ENCODE data around the gene TOR3A. TPM values are rescaled to one million over a fixed set of nuclear protein-coding genes. Genes with fewer than 3 reads are reported as not detected.
A peak's percentile ranks its signal among the peaks of the same experiment; 100 is the strongest.
"Not testable (repeated sequence)": the region's sequence is repeated elsewhere in the genome, so short reads cannot be mapped to it uniquely, and the experiment has no call there.

Gene TOR3A
- 49.2 and 65.1 TPM in 2 replicates for total RNA-seq (2014; rRNA removed; shearing (Covaris generic))

- peak; percentile 85 for DNase-seq (ENCODE audit: low spot score)
Observed at GRCh38 chr1:179081687-179082332, at the start of gene TOR3A. TSS of gene TOR3A (plus strand) at chr1:179082070. CDS start at chr1:179082129, 59 bp downstream.

- DNase-seq (ENCODE audit: low spot score), result peak; percentile 22
Observed at GRCh38 chr1:179034720-179035119, 47.1 kb upstream of the TOR3A start.

- DNase-seq (ENCODE audit: low spot score), result peak; percentile 74
Observed at GRCh38 chr1:179036844-179037465, 44.9 kb upstream of the TOR3A start.

GRCh38 chr1:179038528-179039281, 43.2 kb upstream of the TOR3A start:
- no peak for DNase-seq (ENCODE audit: low spot score)

- not testable (repeated sequence) for DNase-seq (ENCODE audit: low spot score)
Observed at GRCh38 chr1:179039502-179040174, 42.2 kb upstream of the TOR3A start.

- DNase-seq (ENCODE audit: low spot score), result not testable (repeated sequence)
Observed at GRCh38 chr1:179040175-179040551, 41.7 kb upstream of the TOR3A start.

- DNase-seq (ENCODE audit: low spot score), result no peak
Observed at GRCh38 chr1:179042087-179042486, 39.8 kb upstream of the TOR3A start.

GRCh38 chr1:179042700-179043099, 39.2 kb upstream of the TOR3A start:
- no peak for DNase-seq (ENCODE audit: low spot score)

- DNase-seq (ENCODE audit: low spot score), result no peak
Observed at GRCh38 chr1:179043266-179043665, 38.6 kb upstream of the TOR3A start.

GRCh38 chr1:179043907-179044306, 38.0 kb upstream of the TOR3A start:
- no peak for DNase-seq (ENCODE audit: low spot score)

- peak; percentile 73 for DNase-seq (ENCODE audit: low spot score)
Observed at GRCh38 chr1:179046808-179047635, 34.8 kb upstream of the TOR3A start.

GRCh38 chr1:179047636-179047997, 34.3 kb upstream of the TOR3A start:
- peak; percentile 49 for DNase-seq (ENCODE audit: low spot score)

- DNase-seq (ENCODE audit: low spot score), result no peak
Observed at GRCh38 chr1:179048339-179049124, 33.3 kb upstream of the TOR3A start.

GRCh38 chr1:179052776-179053175, 29.1 kb upstream of the TOR3A start:
- DNase-seq (ENCODE audit: low spot score), result no peak

- DNase-seq (ENCODE audit: low spot score), result no peak
Observed at GRCh38 chr1:179053486-179053885, 28.4 kb upstream of the TOR3A start.

- DNase-seq (ENCODE audit: low spot score), result no peak
Observed at GRCh38 chr1:179055937-179056336, 25.9 kb upstream of the TOR3A start.

- DNase-seq (ENCODE audit: low spot score), result peak; percentile 54
Observed at GRCh38 chr1:179058487-179059483, 23.1 kb upstream of the TOR3A start.

- peak; percentile 53 for DNase-seq (ENCODE audit: low spot score)
Observed at GRCh38 chr1:179061360-179062282, 20.2 kb upstream of the TOR3A start.
